ENCODE results near the gene THEM4.

The THEM4 gene

DNA sequence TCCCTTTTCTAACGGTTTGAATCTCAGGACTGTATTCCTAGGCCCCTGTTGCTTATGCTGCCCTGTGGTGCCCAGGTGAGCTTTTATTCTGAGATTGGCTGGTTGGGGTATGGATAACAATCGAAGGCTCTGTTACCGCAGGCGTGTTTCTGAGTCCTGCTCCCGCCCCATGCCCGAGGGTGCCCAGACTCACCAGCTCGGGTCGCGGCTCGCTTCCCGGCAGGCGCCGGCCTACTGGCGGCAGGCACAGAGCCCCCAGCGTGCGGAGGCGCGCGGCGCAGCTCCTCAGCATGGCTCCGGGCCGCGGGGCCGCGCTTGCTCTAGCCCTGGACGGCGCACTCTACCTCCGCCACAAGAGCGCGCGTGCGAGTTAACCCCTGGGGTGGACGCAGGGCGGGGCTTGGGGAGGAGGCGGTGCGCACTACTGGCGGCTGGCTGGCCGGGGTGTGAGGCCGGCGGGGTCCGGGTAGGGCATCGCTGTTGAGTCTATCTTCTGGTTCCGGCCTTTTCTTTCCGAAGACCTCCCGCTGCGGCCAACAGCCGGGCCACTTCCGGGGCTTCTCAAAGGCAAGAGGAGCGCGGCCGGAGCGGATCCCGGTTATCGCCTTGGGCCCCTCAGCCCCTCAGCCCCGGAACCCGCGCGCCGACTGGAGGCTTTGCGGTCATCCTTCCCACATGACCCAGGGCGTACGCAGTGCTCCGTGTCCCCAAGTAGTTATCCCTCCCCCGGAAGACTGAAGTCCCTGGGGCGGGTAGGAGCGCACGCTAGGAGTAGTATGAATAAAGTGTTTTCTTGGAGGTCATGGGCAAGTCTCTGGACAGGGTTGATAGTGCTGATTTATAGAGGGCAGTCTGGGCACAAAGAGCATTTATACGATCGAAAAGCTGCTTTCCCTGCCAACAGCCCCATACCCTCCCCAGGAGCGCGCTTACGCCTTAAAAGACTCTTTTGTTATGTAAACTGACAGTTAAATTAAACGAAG lies at the start of gene THEM4:
THEM4 (minus strand) TSS at position 345 of the 983 bp plus-strand sequence; CDS start at position 292, 53 bp downstream.
- H3K9me3 ChIP-seq (ENCODE audit: severe bottlenecking): peaks cover 9% of the 10 kb centered on the region
- DNase-seq (ENCODE audit: low spot score): peak; percentile 98
- H3K4me3 ChIP-seq (ENCODE audit: severe bottlenecking): peak within 1 kb of the TSS; percentile 64
- peak; percentile 98 for ATAC-seq (ENCODE audit: low read depth)
- TF ChIP-seq, protein P1, sequence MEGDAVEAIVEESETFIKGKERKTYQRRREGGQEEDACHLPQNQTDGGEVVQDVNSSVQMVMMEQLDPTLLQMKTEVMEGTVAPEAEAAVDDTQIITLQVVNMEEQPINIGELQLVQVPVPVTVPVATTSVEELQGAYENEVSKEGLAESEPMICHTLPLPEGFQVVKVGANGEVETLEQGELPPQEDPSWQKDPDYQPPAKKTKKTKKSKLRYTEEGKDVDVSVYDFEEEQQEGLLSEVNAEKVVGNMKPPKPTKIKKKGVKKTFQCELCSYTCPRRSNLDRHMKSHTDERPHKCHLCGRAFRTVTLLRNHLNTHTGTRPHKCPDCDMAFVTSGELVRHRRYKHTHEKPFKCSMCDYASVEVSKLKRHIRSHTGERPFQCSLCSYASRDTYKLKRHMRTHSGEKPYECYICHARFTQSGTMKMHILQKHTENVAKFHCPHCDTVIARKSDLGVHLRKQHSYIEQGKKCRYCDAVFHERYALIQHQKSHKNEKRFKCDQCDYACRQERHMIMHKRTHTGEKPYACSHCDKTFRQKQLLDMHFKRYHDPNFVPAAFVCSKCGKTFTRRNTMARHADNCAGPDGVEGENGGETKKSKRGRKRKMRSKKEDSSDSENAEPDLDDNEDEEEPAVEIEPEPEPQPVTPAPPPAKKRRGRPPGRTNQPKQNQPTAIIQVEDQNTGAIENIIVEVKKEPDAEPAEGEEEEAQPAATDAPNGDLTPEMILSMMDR (IDR thresholded peaks at IDR 0.05; ENCODE audit: poor library complexity, severe bottlenecking): no peak
- peak within 1 kb of the TSS; percentile 53 for H3K27ac ChIP-seq (ENCODE audit: poor library complexity, severe bottlenecking)
- peaks cover 14% of the 10 kb centered on the region for H3K36me3 ChIP-seq (ENCODE audit: low read depth)
- H3K27me3 ChIP-seq (ENCODE audit: insufficient read depth, poor library complexity, severe bottlenecking): no peaks in the 10 kb centered on the region
- H3K4me1 ChIP-seq (ENCODE audit: insufficient read depth, poor library complexity, severe bottlenecking): no peaks in the 10 kb centered on the region

DNA sequence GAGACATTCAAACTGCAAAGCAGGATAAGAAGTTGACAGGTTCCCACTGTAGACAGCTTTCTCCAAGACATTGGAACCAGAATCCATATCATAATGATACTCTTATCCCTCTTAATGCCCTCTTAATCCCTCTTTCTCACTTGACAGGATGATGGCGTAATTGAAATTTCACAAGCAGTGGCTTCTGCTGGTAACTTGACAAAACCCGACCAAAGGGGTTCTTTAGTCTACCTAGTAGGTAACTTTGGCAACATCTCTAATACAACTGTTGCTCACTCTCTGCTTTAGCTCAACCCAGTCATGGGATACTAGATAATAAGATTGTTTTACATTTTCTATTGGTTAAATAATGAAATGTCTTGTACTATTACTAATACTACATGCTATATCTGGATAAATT lies 49.6 kb upstream of the THEM4 start:
- Histone ChIP-seq H3K27me3 (ENCODE audit: insufficient read depth, poor library complexity, severe bottlenecking) (no peaks in the 10 kb centered on the region), H3K9me3 (ENCODE audit: severe bottlenecking) (no peaks in the 10 kb centered on the region), H3K36me3 (ENCODE audit: low read depth) (no peaks in the 10 kb centered on the region), H3K4me3 (ENCODE audit: severe bottlenecking) (no peak overlapping the region), H3K4me1 (ENCODE audit: insufficient read depth, poor library complexity, severe bottlenecking) (peaks cover 4% of the 10 kb centered on the region), H3K27ac (ENCODE audit: poor library complexity, severe bottlenecking) (no peak overlapping the region)
- TF ChIP-seq, protein P1 (IDR thresholded peaks at IDR 0.05; ENCODE audit: poor library complexity, severe bottlenecking): no peak
- 0 out of 3 replicates have a peak, but pooled peaks have one; percentile 17 for ATAC-seq (ENCODE audit: low read depth)
- DNase-seq (ENCODE audit: low spot score): no peak

DNA sequence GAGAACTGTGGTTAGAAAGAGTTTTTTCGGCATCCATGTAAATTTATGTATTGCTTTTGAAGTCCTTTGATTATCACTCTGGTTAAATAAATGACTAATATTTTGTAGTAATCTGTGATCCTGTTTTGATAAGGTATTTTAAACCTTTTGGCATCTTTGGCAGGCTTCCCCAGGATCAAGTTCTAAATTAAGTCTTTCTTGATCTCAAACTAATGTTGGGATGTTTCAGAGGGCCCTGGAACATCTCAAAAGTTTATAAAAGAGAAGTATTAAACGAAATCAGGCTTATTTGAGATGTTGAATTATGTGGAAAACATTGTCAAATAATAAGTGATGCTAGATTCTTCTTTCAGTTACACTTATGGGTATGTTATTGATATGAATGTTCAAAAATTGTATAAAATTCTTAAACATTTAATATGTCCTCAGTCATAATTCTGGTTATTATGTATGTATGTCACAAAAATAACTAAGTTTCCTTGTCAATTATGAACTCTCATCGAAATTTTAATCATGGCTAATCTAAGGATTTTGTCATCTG lies 47.7 kb upstream of the THEM4 start:
- no peak for ATAC-seq (ENCODE audit: low read depth)
- no peak overlapping the region for H3K4me3 ChIP-seq (ENCODE audit: severe bottlenecking)
- no peaks in the 10 kb centered on the region for H3K27me3 ChIP-seq (ENCODE audit: insufficient read depth, poor library complexity, severe bottlenecking)
- H3K4me1 ChIP-seq (ENCODE audit: insufficient read depth, poor library complexity, severe bottlenecking): no peaks in the 10 kb centered on the region
- no peak overlapping the region for H3K27ac ChIP-seq (ENCODE audit: poor library complexity, severe bottlenecking)
- no peaks in the 10 kb centered on the region for H3K36me3 ChIP-seq (ENCODE audit: low read depth)
- TF ChIP-seq, protein P1 (IDR thresholded peaks at IDR 0.05; ENCODE audit: poor library complexity, severe bottlenecking): no peak
- no peaks in the 10 kb centered on the region for H3K9me3 ChIP-seq (ENCODE audit: severe bottlenecking)
- DNase-seq (ENCODE audit: low spot score): no peak

DNA sequence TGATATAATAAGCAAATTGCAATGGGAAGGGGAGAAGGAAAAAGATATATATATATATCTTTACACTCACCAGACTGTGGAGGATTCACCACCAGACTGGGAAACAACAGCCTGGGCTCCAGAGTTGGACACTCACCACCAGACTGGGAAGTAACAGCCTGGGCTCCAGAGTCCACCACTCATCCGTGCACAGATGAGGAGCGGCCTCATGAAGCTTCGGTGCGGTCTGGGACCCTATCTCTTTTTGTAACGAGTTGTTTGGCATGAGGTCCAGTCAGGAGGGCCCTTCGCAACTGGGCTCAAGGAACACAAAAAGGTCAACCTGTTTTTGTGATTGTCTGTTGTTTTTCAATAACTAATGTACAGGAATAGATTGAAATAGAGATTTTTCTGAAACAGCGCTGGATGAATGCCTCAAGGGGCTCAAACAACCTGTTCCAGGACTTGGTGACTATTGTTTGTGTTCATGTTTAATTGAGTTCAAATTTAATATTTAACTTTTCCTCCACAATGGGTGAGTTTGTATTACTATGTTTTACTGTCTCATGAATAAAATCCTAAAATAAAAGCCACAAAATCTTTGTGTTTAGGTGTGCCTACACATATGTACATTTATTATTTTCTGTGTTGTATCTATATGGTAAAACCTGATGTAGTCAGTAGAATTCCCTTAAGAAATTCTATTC lies 44.2 kb upstream of the THEM4 start:
- no peaks in the 10 kb centered on the region for H3K36me3 ChIP-seq (ENCODE audit: low read depth)
- no peak overlapping the region for H3K4me3 ChIP-seq (ENCODE audit: severe bottlenecking)
- no peaks in the 10 kb centered on the region for H3K27me3 ChIP-seq (ENCODE audit: insufficient read depth, poor library complexity, severe bottlenecking)
- H3K9me3 ChIP-seq (ENCODE audit: severe bottlenecking): no peaks in the 10 kb centered on the region
- ATAC-seq (ENCODE audit: low read depth) (no peak), DNase-seq (ENCODE audit: low spot score) (no peak)
- TF ChIP-seq, protein P1 (IDR thresholded peaks at IDR 0.05; ENCODE audit: poor library complexity, severe bottlenecking): no peak
- no peak overlapping the region for H3K27ac ChIP-seq (ENCODE audit: poor library complexity, severe bottlenecking)
- H3K4me1 ChIP-seq (ENCODE audit: insufficient read depth, poor library complexity, severe bottlenecking): no peaks in the 10 kb centered on the region

All from RWPE2 (cell line).